ENCODE measurements around the gene BOK.
"Not testable (repeated sequence)": the region's sequence is repeated elsewhere in the genome, so short reads cannot be mapped to it uniquely, and the experiment has no call there.

The BOK gene

DNA sequence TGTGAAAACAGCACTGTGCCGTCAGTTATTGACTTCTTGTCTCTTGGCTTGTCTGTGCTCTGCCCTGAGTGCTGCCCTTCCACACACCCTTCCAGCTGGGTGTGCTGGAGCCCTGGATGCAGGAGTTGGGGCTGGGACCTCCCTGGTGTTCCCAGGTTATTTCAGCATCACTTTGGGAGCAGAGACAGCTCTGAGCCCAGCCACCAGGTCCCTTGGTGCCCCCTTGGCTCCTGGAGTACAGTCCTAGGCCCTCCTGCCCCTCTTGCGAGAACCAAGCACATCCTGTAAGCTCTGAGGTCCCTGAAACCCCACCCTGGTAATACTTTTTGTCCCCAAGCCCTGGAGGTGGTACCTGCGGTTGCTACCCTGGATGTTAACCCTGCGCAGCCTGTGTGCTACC is 24.3 kb downstream of the BOK start:
- no peak overlapping the region for H3K14ac ChIP-seq (ENCODE audit: low read length in 2 of 2)
- H3K18ac ChIP-seq (ENCODE audit: low read depth in 1 of 2, low read length in 2 of 2): no peak overlapping the region
- H2BK120ac ChIP-seq (ENCODE audit: low read depth, low read length): no peak overlapping the region
- peaks cover 50 to 57% of the 10 kb centered on the region in 2 experiments for H3K36me3 ChIP-seq (ENCODE audit: control insufficient read depth in 1 of 2, insufficient read depth in 2 of 2, low read depth in 1 of 2, low read length in 2 of 2)
- H3K9ac ChIP-seq (ENCODE audit: low read length): no peak overlapping the region
- no peak overlapping the region for H3K27ac ChIP-seq (ENCODE audit: low read length, poor library complexity, severe bottlenecking)
- no peaks in the 10 kb centered on the region for H3K27me3 ChIP-seq (ENCODE audit: control insufficient read depth in 1 of 2, insufficient read depth in 1 of 2, low read length in 2 of 2)
- no peak overlapping the region for H3K4me2 ChIP-seq (ENCODE audit: low read length, poor library complexity, severe bottlenecking)
- H3K4me3 ChIP-seq (ENCODE audit: insufficient read depth in 1 of 2, low read depth in 1 of 2, low read length in 2 of 2): no peak overlapping the region
- H3K79me1 ChIP-seq (replicated peaks; ENCODE audit: low read length, poor library complexity, severe bottlenecking): peaks cover 14% of the 10 kb centered on the region
- H2BK5ac ChIP-seq (ENCODE audit: low read depth, low read length, poor library complexity, severe bottlenecking): no peak overlapping the region
- no peak overlapping the region for H4K91ac ChIP-seq (ENCODE audit: low read length)
- no peak overlapping the region for H2BK12ac ChIP-seq (ENCODE audit: low read length in 2 of 2)
- H3K4me1 ChIP-seq (ENCODE audit: control insufficient read depth, insufficient read depth, low read depth, low read length): peaks cover 4% of the 10 kb centered on the region
- H3K4ac ChIP-seq (ENCODE audit: low read depth in 1 of 2, low read length in 2 of 2): no peak overlapping the region
- DNase-seq: no peak
- no peak overlapping the region for H2BK15ac ChIP-seq (ENCODE audit: low read depth, poor library complexity, severe bottlenecking)
- WGBS: 90% methylated on average over 4 of the region's 4 CpGs
- H3K23ac ChIP-seq (ENCODE audit: low read length in 2 of 2): no peak overlapping the region
- no peak overlapping the region for H2AK5ac ChIP-seq (ENCODE audit: low read length, severe bottlenecking)
- H2AFZ ChIP-seq (ENCODE audit: low read depth, low read length): no peak overlapping the region
- no peak overlapping the region for H4K8ac ChIP-seq (ENCODE audit: low read length)
- peaks cover 49% of the 10 kb centered on the region for H3K9me3 ChIP-seq (ENCODE audit: control insufficient read depth, low read length)

DNA sequence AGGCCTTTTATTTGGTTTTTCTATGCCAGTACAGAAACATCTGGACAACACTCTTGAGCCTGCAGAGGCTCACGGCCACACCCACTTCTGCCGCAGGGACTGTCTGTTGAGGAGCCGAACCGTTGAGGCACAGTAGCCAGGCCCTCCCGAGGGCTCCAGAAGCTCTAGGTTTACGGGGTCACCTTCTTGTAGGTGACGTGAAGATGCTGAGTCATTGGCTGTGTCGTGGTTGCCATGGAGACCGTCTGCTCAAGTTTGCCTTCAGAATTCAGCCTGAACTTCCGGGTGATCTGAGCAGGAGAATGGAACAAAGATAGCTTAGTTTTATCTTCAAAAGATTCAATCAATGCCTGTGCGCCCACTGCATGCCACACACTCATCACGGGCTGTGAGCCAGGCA is 25.9 kb downstream of the BOK start:
- Histone ChIP-seq H3K23ac (ENCODE audit: low read length in 2 of 2) (no peak overlapping the region), H3K36me3 (ENCODE audit: control insufficient read depth in 1 of 2, insufficient read depth in 2 of 2, low read depth in 1 of 2, low read length in 2 of 2) (peaks cover 50 to 71% of the 10 kb centered on the region in 2 experiments), H2AK5ac (ENCODE audit: low read length, severe bottlenecking) (no peak overlapping the region), H2BK15ac (ENCODE audit: low read depth, poor library complexity, severe bottlenecking) (no peak overlapping the region), H4K91ac (ENCODE audit: low read length) (no peak overlapping the region), H2BK5ac (ENCODE audit: low read depth, low read length, poor library complexity, severe bottlenecking) (no peak overlapping the region), H4K8ac (ENCODE audit: low read length) (no peak overlapping the region), H3K18ac (ENCODE audit: low read depth in 1 of 2, low read length in 2 of 2) (no peak overlapping the region), H3K9me3 (ENCODE audit: control insufficient read depth, low read length) (peaks cover 64% of the 10 kb centered on the region), H2BK120ac (ENCODE audit: low read depth, low read length) (no peak overlapping the region), H3K4me1 (ENCODE audit: control insufficient read depth, insufficient read depth, low read depth, low read length) (peaks cover 2% of the 10 kb centered on the region), H3K4me3 (ENCODE audit: insufficient read depth in 1 of 2, low read depth in 1 of 2, low read length in 2 of 2) (peak overlapping the region in 1 of 2 experiments; percentile 31), H3K9ac (ENCODE audit: low read length) (no peak overlapping the region), H3K4me2 (ENCODE audit: low read length, poor library complexity, severe bottlenecking) (no peak overlapping the region), H3K27ac (ENCODE audit: low read length, poor library complexity, severe bottlenecking) (no peak overlapping the region), H3K27me3 (ENCODE audit: control insufficient read depth in 1 of 2, insufficient read depth in 1 of 2, low read length in 2 of 2) (no peaks in the 10 kb centered on the region), H2BK12ac (ENCODE audit: low read length in 2 of 2) (no peak overlapping the region), H3K79me1 (replicated peaks; ENCODE audit: low read length, poor library complexity, severe bottlenecking) (peaks cover 16% of the 10 kb centered on the region), H3K4ac (ENCODE audit: low read depth in 1 of 2, low read length in 2 of 2) (no peak overlapping the region), H3K14ac (ENCODE audit: low read length in 2 of 2) (no peak overlapping the region), H2AFZ (ENCODE audit: low read depth, low read length) (no peak overlapping the region)
- DNase-seq: no peak
- WGBS: 93% methylated on average over 12 of the region's 12 CpGs

DNA sequence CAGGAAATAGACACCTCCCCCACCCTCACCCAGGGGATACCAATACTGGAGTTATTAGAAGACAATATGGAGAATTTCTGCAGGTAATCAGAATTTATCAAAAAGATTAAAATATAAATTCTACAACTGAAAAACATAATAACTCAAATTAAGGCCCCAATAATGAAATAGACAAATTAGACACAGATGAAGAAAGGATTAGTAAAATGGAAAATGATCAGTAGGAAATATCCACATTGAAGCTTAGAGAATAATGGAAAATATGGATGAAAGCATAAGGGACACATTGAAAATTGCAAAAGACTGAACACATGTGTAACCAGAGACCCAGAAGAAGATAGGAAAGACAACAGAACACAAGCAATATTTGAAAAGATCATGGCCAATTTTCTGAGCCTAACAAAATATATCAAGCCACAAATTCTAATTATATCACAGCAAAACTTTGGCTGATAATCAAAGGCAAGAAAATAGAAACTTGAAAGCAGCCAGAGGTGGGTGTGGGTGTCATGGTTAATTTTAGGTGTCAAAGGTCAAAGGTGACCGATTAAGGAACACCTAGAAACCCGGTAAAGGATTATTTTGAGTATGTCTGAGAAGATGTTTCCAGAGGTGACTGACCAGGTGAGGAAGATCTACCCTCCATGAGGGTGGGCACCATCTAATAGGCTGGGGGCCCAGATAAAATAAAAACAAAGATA is 28.2 kb downstream of the BOK start:
- Histone ChIP-seq H3K4me2 (ENCODE audit: low read length, poor library complexity, severe bottlenecking) (no peak overlapping the region), H2AK5ac (ENCODE audit: low read length, severe bottlenecking) (no peak overlapping the region), H3K4me1 (ENCODE audit: control insufficient read depth, insufficient read depth, low read depth, low read length) (peaks cover 2% of the 10 kb centered on the region), H3K27me3 (ENCODE audit: control insufficient read depth in 1 of 2, insufficient read depth in 1 of 2, low read length in 2 of 2) (no peaks in the 10 kb centered on the region), H3K14ac (ENCODE audit: low read length in 2 of 2) (no peak overlapping the region), H2BK12ac (ENCODE audit: low read length in 2 of 2) (no peak overlapping the region), H2BK120ac (ENCODE audit: low read depth, low read length) (no peak overlapping the region), H2BK5ac (ENCODE audit: low read depth, low read length, poor library complexity, severe bottlenecking) (no peak overlapping the region), H4K8ac (ENCODE audit: low read length) (no peak overlapping the region), H4K91ac (ENCODE audit: low read length) (no peak overlapping the region), H3K9me3 (ENCODE audit: control insufficient read depth, low read length) (peaks cover 67% of the 10 kb centered on the region), H3K4me3 (ENCODE audit: insufficient read depth in 1 of 2, low read depth in 1 of 2, low read length in 2 of 2) (peak overlapping the region in 1 of 2 experiments; percentile 38), H3K9ac (ENCODE audit: low read length) (no peak overlapping the region), H3K36me3 (ENCODE audit: control insufficient read depth in 1 of 2, insufficient read depth in 2 of 2, low read depth in 1 of 2, low read length in 2 of 2) (peaks cover 59 to 76% of the 10 kb centered on the region in 2 experiments), H3K4ac (ENCODE audit: low read depth in 1 of 2, low read length in 2 of 2) (no peak overlapping the region), H3K79me1 (replicated peaks; ENCODE audit: low read length, poor library complexity, severe bottlenecking) (peaks cover 25% of the 10 kb centered on the region), H3K23ac (ENCODE audit: low read length in 2 of 2) (no peak overlapping the region), H2BK15ac (ENCODE audit: low read depth, poor library complexity, severe bottlenecking) (no peak overlapping the region), H2AFZ (ENCODE audit: low read depth, low read length) (no peak overlapping the region), H3K27ac (ENCODE audit: low read length, poor library complexity, severe bottlenecking) (no peak overlapping the region), H3K18ac (ENCODE audit: low read depth in 1 of 2, low read length in 2 of 2) (no peak overlapping the region)
- no peak for DNase-seq
- 98% methylated on average over 2 of the region's 2 CpGs for WGBS

DNA sequence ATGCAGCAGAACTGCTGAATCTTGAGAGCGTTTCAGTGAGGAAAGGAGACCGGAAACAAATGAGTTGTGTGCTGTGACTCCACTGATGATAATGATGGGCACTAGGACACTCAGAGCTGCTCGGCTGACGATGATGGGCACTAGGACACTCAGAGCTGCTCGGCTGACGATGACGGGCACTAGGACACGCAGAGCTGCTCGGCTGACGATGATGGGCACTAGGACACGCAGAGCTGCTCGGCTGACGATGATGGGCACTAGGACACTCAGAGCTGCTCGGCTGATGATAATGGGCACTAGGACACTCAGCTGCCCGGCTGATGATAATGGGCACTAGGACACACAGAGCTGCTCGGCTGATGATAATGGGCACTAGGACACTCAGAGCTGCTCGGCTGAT is 31.3 kb downstream of the BOK start:
- not testable (repeated sequence) for H3K4ac ChIP-seq (ENCODE audit: low read depth in 1 of 2, low read length in 2 of 2)
- WGBS: 83% methylated on average over 17 of the region's 17 CpGs

More for the DNA sequence above, 31.3 kb downstream of the BOK start:
- DNase-seq; H2AFZ ChIP-seq (ENCODE audit: low read depth, low read length); H3K18ac ChIP-seq (ENCODE audit: low read depth in 1 of 2, low read length in 2 of 2); H2AK5ac ChIP-seq (ENCODE audit: low read length, severe bottlenecking); H3K9ac ChIP-seq (ENCODE audit: low read length); H4K8ac ChIP-seq (ENCODE audit: low read length); H2BK5ac ChIP-seq (ENCODE audit: low read depth, low read length, poor library complexity, severe bottlenecking); H2BK12ac ChIP-seq (ENCODE audit: low read length in 2 of 2); H2BK15ac ChIP-seq (ENCODE audit: low read depth, poor library complexity, severe bottlenecking); H3K23ac ChIP-seq (ENCODE audit: low read length in 2 of 2); H2BK120ac ChIP-seq (ENCODE audit: low read depth, low read length); H4K91ac ChIP-seq (ENCODE audit: low read length); H3K27ac ChIP-seq (ENCODE audit: low read length, poor library complexity, severe bottlenecking); H3K4me2 ChIP-seq (ENCODE audit: low read length, poor library complexity, severe bottlenecking); H3K14ac ChIP-seq (ENCODE audit: low read length in 2 of 2); H3K4me3 ChIP-seq (ENCODE audit: insufficient read depth in 1 of 2, low read depth in 1 of 2, low read length in 2 of 2); H3K4me1 ChIP-seq (ENCODE audit: control insufficient read depth, insufficient read depth, low read depth, low read length); H3K27me3 ChIP-seq (ENCODE audit: control insufficient read depth in 1 of 2, insufficient read depth in 1 of 2, low read length in 2 of 2): not testable (repeated sequence)
- peaks cover 48 to 66% of the 10 kb centered on the region in 2 experiments for H3K36me3 ChIP-seq (ENCODE audit: control insufficient read depth in 1 of 2, insufficient read depth in 2 of 2, low read depth in 1 of 2, low read length in 2 of 2)
- peaks cover 29% of the 10 kb centered on the region for H3K79me1 ChIP-seq (replicated peaks; ENCODE audit: low read length, poor library complexity, severe bottlenecking)
- H3K9me3 ChIP-seq (ENCODE audit: control insufficient read depth, low read length): peaks cover 43% of the 10 kb centered on the region

Data from mesenchymal stem cell (in vitro differentiated cells and primary cell).